Stimulated activated CD4-positive, alpha-beta T cell treated with anti-CD3 and anti-CD28 coated beads, Interleukin-12 subunit alpha, Interleukin-12 subunit beta, amount 100 ng/mL, for 4 hours (primary cell): Measurements from ENCODE around the gene KCNMB4.

Source experiments
- DNase-seq: peaks from one replicate; pipeline ENCODE4 v3.0.0-alpha.2; 2020

The KCNMB4 gene

DNA sequence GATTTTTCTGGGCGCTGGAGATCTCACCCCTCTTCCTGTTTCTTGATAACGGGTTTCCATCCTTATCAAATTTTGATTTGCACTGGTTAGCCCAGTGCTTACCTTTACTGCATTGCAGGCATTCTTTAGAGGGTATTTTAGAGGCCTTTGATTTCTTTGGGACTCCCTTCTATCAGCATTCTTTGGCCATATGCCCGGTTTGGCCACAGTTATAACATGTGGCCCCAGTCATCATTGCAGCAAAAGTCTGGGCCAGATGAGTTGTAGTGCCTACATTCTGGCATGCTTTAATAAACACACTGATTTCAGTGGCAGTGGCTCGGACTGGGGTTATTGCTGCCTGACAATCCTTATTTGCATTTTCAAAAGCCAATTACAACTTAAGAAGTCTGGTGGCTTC lies 82.3 kb downstream of the KCNMB4 start:
- no peak for DNase-seq

- no peak for DNase-seq
Measured at GRCh38 chr12:70449074-70449752, 83.1 kb downstream of the KCNMB4 start.

- no peak for DNase-seq
Measured at GRCh38 chr12:70449753-70450341, 83.8 kb downstream of the KCNMB4 start.

DNA sequence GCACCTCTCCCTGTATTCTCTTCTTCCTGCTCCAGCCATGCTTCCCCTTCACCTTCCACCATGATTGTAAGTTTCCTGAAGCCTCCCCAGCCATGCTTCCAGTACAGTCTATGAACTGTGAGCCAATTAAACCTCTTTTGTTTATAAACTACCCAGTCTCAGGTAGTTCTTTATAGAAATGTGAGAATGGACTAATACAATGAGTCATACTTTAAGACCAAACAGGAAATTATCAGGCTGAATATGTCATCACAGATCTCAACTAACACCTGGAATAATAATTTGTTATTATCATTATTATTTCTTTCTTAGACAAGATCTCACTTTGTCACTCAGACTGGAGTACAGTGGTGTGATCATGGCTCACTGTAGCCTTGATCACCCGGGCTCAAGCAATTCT lies 85.4 kb downstream of the KCNMB4 start:
- DNase-seq, result no peak

GRCh38 chr12:70456953-70457352 lies 90.9 kb downstream of the KCNMB4 start:
- no peak for DNase-seq

GRCh38 chr12:70459786-70460185 lies 93.7 kb downstream of the KCNMB4 start:
- no peak for DNase-seq

DNA sequence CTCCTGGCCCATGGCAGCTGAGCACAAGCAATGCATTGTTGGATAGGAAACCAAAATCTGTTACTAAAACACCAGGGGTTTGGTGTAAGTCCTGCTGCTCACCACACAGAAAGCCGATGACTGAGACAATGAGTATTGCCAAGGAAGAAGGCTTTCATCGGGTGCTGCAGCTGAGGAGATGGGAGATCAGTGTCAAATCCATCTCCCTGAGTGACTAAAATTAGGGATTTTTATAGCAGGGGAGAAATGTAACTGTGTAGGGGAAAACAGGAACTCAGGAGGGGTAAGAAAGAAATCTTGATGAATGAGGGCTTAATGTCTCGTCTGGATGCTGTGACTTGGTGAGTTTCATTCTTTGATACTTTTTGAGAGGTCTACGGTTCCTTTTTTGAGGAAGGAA lies 97.9 kb downstream of the KCNMB4 start:
- no peak for DNase-seq

DNA sequence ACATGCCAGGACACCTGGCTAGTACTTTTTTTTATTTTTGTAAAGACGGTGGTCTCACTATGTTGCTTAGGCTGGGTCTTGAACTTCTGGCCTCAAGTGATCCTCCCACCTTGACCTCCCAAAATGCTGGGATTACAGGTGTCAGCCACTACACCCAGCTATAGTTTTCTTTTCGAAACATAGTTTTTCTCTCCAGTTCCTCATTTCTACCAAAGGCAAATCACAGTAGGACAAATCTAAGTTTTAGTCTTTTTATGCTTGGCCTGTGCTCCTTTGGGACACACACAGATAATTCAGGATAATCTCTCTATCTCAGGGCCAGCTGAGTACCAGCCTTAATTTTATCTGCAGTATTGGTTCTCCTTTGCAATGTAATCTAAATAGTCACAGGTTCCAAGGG lies 100.7 kb downstream of the KCNMB4 start:
- no peak for DNase-seq

DNA sequence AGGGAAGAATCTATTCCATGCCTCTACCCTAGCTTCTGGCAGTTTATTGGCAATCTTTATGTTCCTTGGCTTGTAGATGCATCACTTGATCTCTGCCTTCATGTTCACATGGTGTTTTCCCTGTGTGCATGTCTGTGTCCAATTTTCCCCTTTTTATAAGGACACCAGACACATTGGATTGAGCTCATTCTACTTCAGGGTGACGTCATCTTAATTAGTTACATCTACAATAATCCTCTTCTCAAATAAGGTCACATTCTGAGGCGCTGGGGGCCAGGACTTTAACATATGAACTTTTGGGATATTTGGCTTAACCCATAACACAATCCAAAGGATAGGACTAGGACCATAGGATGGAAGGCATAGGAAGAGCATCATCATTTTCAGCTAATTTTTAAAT lies 101.4 kb downstream of the KCNMB4 start:
- no peak for DNase-seq

DNA sequence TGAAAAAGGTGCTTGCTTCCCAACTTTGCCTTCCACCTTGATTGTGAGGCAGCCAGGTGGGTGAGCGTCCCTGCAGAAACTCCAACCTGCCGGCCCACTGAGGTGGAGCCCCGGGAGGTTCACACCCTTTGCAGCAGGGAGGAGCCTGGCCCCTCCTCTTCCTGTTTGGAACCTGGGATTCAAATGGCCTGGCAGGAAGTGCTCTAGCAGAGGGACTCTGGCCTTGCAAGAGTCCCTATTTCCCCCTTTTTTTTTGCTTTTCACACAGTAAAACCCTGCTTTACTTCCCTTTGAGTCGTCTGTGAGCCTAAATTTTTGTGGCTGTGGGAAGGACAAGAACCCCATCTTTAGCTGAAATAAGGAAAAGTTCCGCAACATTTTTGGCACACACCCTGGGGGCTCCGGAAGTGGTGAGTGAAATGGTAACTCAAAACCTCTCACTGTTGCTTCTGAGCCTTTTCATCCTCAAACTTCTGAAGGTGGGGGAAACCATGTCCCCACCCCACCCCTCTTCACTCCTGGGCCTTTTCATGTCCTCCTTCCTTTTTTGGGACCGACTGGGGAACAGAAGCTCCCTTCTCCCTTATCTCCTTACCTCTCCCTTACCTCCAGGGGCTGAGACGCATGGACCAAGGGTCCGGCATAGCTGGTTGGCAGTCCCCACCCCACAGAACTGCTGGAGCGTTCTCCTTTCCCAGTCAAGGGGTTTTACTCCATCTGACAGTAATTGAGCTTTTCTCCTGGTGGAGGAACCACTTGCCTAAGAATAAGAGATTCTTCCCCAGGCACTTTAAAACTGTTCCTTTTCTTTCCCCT lies 102.0 kb downstream of the KCNMB4 start:
- DNase-seq, result no peak

GRCh38 chr12:70468741-70469140 lies 102.7 kb downstream of the KCNMB4 start:
- no peak for DNase-seq

DNA sequence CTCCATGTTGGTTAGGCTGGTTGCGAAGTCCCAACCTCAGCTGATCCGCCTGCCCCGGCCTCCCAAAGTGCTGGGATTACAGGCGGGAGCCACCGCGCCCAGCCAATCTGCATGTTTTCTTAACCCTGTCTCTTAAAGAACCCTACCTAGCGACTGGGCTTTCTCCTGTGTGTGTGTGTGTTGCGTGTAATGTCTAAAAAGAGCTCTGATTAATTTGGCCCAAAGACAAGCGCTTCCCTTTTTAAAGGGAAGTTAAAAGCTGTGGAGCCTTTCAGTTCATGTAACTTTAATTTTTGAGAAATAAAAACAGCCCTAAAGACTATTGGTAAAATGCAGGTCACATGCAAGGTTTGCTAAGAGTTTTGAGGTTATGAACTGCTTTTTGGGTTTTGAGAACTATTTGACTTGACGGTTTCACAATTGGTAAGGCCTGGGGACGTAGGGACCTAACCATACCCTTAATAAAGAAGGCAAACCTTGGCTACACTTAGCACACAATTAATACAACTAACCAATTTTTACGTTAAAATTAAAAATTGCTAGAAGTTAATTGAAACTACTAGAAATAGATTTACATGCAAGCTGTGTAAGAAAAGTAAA lies 103.2 kb downstream of the KCNMB4 start:
- DNase-seq, result no peak

DNA sequence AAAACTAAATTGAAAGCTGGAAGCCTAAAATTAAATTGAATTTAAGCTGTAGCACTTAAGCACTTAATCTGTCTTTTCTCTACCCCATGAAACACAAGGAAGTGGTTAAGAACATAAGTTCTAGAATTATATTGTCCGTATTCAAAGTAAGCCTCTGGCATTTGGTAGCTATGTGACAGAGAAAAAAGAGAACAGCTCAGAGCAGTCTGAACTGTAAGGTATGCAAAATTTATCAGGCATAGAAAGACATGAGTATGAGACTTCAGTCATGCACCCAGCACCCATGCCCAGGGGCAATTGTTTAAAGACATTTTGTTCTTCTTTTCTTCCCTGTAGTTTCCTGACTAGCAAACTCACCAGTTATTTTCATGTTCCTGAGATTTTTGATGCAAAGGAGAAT lies 116.7 kb downstream of the KCNMB4 start:
- DNase-seq, result no peak
